HTR-8/SVneo (cell line): ENCODE results near the gene CINP.
"Not testable (repeated sequence)": the region's sequence is repeated elsewhere in the genome, so short reads cannot be mapped to it uniquely, and the experiment has no call there.

Experiments
- DNase-seq: peaks from one replicate; pipeline ENCODE4 v3.0.0; 2011; ENCODE audit warnings: low spot score, mixed read lengths; ENCODE audit not compliant: insufficient read length
- FAIRE-seq: peaks from 2 replicates; lab custom pipeline; 2011; peaks lifted over from hg19 to GRCh38; lab: Jason Lieb, UNC

CINP gene

GRCh38 chr14:102321456-102322422, 41.0 kb downstream of the CINP start:
- no peak for DNase-seq
- no peak for FAIRE-seq

DNA sequence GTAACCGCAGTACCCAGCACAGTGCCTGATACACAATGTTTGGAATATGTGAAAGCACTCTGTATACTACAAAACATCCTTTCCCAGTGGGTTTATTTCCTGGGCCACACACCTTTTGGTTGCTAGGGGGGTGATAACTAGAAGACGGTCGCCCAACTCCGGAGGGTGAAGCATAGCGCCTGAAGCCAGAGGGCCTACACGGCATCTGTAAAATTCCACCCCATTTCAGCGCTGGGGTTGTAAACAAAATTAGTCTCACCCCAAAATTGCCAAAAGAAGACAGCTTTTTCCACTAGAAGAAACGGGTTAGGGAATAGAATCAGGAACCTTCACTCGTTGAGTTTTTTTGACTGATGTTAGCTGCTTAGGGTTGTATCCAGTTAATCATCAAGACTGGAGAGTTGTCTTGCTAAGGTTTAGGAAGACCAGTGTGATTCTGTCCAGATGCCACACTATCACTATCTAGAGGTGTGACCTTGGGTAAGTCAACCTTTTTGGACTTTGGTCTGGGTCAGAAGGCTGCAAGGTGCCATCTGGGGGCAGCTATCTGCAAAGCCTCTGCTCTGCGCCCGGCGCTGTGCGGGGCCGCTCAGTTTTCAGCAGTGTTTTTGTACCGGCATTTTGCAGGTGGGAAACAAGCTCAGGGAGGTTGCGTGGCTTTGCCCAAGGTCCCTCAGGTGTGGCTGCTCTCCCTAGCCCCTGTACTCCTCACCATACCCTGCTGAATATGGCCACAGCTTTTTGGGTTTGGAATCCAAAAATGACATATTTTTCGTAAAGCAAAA, 41.8 kb downstream of the CINP start:
- FAIRE-seq (no peak), DNase-seq (no peak)

- DNase-seq (no peak), FAIRE-seq (no peak)
These were observed 42.5 kb downstream of the CINP start for GRCh38 chr14:102320033-102320660.

GRCh38 chr14:102319351-102320032, 43.2 kb downstream of the CINP start, which contains the start of gene ZNF839:
Gene ZNF839 (plus strand): TSS chr14:102319746. CDS start chr14:102319766, 20 bp downstream.
- FAIRE-seq: peak; percentile 44

GRCh38 chr14:102318781-102319276, 43.9 kb downstream of the CINP start:
- DNase-seq (no peak), FAIRE-seq (no peak)

More at GRCh38 chr14:102319351-102320032, 43.2 kb downstream of the CINP start, which contains the start of gene ZNF839:
- DNase-seq: peak; percentile 91

GRCh38 chr14:102317564-102318248, 45.0 kb downstream of the CINP start:
- DNase-seq: no peak
- FAIRE-seq: no peak

- FAIRE-seq: peak; percentile 4
- peak; percentile 89 for DNase-seq
These were observed 45.7 kb downstream of the CINP start for GRCh38 chr14:102316743-102317563.

DNA sequence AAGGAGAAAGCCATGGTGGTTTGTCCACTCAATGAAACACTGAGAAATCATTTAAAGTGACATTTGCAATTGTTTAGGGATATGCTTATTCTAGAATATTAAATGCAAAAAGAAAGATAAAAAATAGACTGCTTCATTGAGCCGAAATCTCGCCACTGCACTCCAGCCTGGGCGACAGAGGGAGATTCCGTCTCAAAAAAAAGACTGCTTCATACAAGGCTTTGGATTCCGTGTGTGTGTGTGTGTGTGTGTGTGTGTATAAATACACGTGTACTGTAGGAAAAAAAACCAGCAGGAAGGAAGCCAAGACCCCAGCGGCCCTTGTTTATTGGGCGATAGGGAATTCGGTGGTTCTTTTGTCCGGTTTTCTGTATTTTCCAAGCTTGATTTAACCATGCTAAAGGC, 46.4 kb downstream of the CINP start:
- DNase-seq (no peak), FAIRE-seq (no peak)

DNA sequence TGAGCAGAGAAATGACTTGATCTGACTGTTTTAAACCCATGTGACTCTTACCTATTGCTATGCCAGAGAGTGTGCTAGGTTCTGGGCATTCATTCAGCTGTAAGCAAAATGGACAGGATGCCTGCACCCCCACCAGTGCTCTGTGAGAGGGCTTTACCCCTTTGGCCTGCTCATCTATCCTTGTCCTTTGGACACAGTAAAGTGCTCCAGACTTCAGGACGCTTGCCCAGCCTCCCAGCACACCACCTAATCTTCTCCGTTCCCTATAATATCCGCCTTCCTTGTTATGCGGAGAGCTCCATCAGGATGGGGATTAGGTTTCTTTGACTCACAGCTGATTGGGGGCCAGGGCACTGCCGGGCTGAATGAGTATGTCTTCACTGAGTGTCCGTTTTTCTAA, 47.6 kb downstream of the CINP start:
- no peak for FAIRE-seq

GRCh38 chr14:102314242-102315011, 48.3 kb downstream of the CINP start:
- FAIRE-seq: no peak
- DNase-seq: peak; percentile 75

More for the DNA sequence above, 47.6 kb downstream of the CINP start:
- DNase-seq: no peak

GRCh38 chr14:102304611-102305506, 57.8 kb downstream of the CINP start, which contains the start of gene MOK:
Gene MOK (minus strand): TSS chr14:102305164. CDS start chr14:102304968, 196 bp downstream.
- DNase-seq (peak; percentile 99), FAIRE-seq (peak; percentile 98)

- DNase-seq (no peak), FAIRE-seq (no peak)
These were observed 59.0 kb downstream of the CINP start for GRCh38 chr14:102303664-102304063.

GRCh38 chr14:102298303-102299070, 64.2 kb downstream of the CINP start:
- not testable (repeated sequence) for FAIRE-seq, DNase-seq
